ENCODE results near the gene FGF13. TPM values are rescaled to one million over a fixed set of nuclear protein-coding genes. Genes with fewer than 3 reads are reported as not detected.
A peak's percentile ranks its signal among the peaks of the same experiment; 100 is the strongest.

Gene FGF13
- total RNA-seq, 2 donors from 2014 or later, result 2.4 to 4.3 TPM

GRCh38 chrX:138683600-138683999 lies 27.9 kb downstream of the FGF13 start:
- intact Hi-C loops (cut with DNase I), result no loop called here
- no peak for ATAC-seq

DNA sequence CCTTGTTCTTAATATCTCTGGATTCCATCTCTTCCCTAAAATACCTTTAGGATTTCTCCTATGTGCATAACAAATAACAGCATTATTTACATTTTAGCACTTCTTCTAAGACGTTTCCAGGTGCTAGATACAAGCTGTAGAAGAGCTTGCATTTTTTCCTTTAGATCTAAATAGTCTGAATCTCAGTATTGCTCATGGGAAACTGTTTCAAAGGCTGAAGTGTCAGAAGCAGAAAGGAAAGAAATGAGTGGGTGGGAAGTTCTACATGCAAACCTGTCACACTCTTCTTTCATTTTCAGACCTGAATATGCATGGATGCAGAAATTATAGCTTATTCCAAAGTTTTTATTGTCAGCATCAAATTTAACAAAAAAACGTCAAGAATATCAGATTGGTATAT lies 41.8 kb downstream of the FGF13 start:
- ATAC-seq (no peak), DNase-seq (no peak)
- intact Hi-C loops (cut with DNase I), result no loop called here

More at GRCh38 chrX:138683600-138683999, 27.9 kb downstream of the FGF13 start:
- no peak for DNase-seq

DNA sequence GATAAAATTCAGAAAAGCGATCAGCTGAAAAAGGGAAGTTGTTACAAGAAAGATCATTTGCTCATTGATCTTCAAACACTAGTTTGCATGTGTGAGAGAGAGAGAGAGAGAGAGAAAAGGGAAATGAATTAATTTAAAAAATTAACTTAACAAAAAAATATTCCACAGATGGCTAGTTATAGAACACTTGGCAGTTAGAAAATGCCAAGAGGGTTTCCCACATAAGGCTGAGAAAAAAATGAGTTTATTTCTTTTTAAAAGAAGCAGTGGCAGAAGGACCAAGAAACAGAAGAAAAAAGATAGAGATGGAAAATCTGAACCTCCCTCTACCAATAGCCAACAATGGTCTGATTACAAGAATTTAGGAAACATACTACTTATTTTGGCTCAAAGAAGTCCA lies 47.1 kb downstream of the FGF13 start:
- intact Hi-C loops (cut with DNase I), result no loop called here
- DNase-seq (no peak), ATAC-seq (no peak)

- ATAC-seq, result no peak
- DNase-seq, result no peak
- intact Hi-C loops (cut with DNase I), result no loop called here
Measured at GRCh38 chrX:138664016-138664415, 47.5 kb downstream of the FGF13 start.

- peak in 1 of 2 donors; percentile 29 for ATAC-seq
Measured at GRCh38 chrX:138651494-138651893, 60.0 kb downstream of the FGF13 start.

GRCh38 chrX:138648568-138648967 lies 62.9 kb downstream of the FGF13 start:
- intact Hi-C loops (cut with DNase I), result no loop called here
- ATAC-seq (no peak), DNase-seq (no peak)

More at GRCh38 chrX:138651494-138651893, 60.0 kb downstream of the FGF13 start:
- no peak for DNase-seq
- intact Hi-C loops (cut with DNase I), result no loop called here

- intact Hi-C loops (cut with DNase I), result no loop called here
- no peak for ATAC-seq
- DNase-seq, result no peak
Measured at GRCh38 chrX:138638996-138639395, 72.5 kb downstream of the FGF13 start.

Small RNAs within 50 kb of the gene (microRNA-seq; reads per million reads assigned to microRNA genes)
- 1.0 to 2.5 reads per million in 2 donors for gene MIR504
